GM10847 (cell line): Measurements from ENCODE around the gene RALGAPA2.

Experiments
- POLR2A ChIP-seq: IDR thresholded peaks from 2 replicates; pipeline ENCODE4 v1.6.1; 2011; ENCODE audit not compliant: insufficient read length; ENCODE audit errors: extremely low read depth

Gene RALGAPA2

DNA sequence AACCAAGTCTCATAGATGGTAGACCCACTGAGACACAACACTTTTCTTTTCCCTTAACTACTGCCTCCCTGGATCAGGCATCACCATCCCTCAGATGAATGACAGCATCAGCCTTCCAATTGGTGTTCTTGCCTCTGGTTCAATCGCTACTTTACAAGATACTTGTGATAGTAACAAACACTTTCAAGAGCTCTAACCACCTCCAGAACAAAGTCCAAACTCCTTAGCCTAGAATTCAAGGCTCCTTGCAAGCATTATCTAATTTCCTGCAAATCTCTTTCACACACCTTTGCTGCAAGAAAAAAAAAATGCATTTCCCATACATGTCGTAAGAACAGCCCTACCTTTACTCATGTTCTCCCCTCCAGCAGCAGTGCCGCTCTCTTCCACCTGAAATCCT, 33.1 kb downstream of the RALGAPA2 start:
- TF ChIP-seq POLR2A, result no peak

- no peak for TF ChIP-seq POLR2A
These were observed 35.3 kb downstream of the RALGAPA2 start for GRCh38 chr20:20677186-20677585.

GRCh38 chr20:20668639-20669038, 43.8 kb downstream of the RALGAPA2 start:
- no peak for TF ChIP-seq POLR2A

DNA sequence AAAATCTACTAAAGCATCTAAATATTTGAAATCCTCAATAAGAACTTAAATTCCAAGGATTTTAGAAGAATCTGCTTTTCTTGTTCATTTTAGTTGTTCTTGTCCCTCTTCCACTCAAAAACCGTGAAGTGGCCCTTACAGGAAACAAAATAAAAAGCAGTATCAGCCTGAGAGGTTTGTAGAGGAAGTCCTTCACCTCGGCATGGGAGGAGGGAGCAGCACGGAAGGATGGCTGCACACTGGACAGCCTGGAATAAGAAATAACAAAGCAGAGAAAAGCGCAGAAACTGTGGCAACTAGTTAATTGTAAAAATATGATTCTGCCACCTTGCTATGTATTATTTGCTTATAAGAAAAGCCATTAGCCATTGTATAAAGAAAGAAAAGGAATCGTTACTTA, 46.1 kb downstream of the RALGAPA2 start:
- TF ChIP-seq POLR2A, result no peak

DNA sequence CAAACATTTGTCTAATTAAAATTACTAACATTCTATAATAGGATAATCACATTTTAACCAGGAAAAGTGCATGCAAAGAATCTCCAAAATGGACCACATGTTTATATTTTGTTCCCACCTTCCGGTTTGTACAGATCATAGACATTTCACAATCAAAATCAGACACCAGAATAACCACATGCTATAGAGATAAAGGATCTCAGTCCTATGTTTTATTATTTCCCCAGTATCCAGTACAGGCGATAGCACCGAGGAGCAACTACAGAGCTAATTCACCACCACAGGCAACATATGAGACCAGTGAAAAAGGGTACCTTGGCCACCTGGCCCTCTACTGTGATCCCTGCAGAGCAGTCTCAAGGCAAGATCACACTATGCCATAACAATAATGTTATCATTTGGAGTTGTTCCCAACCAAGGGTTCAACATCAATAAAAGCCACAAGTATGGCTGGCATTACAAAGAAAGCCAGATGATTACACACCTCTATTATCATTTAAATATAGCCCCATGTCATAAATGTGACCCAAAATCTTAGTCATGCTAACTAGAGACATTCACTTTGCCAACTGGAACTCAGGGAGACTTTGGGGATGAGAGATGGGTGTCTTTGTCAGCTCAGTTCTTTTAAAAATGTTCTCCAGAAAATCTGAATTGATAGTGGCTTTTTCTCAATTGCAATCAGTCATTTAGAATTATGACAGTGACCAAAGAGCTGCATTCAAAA, 46.7 kb downstream of the RALGAPA2 start:
- no peak for TF ChIP-seq POLR2A

- TF ChIP-seq POLR2A, result no peak
These were observed 47.5 kb downstream of the RALGAPA2 start for GRCh38 chr20:20664795-20665589.

GRCh38 chr20:20663841-20664240, 48.6 kb downstream of the RALGAPA2 start:
- TF ChIP-seq POLR2A, result no peak

GRCh38 chr20:20658871-20659431, 53.5 kb downstream of the RALGAPA2 start:
- TF ChIP-seq POLR2A, result no peak

GRCh38 chr20:20658123-20658522, 54.3 kb downstream of the RALGAPA2 start:
- no peak for TF ChIP-seq POLR2A

- no peak for TF ChIP-seq POLR2A
These were observed 55.4 kb downstream of the RALGAPA2 start for GRCh38 chr20:20657092-20657491.

DNA sequence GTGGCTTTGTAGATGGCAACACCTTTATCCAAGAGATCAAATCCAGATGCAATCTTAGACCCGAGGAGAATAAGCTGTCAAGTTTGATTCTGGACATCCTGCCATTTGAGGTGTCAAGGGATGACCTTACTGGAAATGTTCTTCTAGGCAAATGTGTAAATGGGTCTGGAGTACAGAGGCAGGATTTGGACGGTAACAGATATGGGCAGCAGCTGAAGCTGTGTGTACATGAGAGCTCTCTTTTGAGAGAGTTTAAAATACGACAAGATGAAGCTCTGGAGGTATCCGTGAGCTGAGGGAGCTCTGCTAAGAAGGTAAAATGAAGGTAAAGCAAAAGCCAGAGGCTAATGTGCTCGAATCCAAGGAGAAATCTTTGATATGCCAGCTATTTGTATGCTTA, 56.6 kb downstream of the RALGAPA2 start:
- no peak for TF ChIP-seq POLR2A

GRCh38 chr20:20649945-20650344, 62.5 kb downstream of the RALGAPA2 start:
- no peak for TF ChIP-seq POLR2A

DNA sequence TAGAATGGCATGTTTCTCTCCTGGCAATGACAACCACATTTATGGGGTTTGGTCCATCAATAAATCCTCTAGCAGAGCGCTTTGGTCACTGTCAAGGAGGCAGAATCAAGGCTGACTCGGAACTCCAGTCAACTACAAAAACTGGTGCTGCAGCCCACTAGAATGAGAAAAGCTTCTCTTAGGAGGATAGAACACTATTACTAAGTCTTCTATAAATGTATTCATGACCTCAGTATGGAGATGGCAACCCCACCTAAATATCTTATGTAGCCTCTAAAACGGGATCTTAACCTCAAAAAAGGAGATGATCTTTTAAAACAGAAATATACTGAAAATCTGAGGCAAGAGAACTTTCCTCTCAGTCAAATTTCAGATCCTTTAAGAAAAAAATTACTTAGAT, 68.5 kb downstream of the RALGAPA2 start:
- no peak for TF ChIP-seq POLR2A

- no peak for TF ChIP-seq POLR2A
These were observed 70.7 kb downstream of the RALGAPA2 start for GRCh38 chr20:20641783-20642182.

DNA sequence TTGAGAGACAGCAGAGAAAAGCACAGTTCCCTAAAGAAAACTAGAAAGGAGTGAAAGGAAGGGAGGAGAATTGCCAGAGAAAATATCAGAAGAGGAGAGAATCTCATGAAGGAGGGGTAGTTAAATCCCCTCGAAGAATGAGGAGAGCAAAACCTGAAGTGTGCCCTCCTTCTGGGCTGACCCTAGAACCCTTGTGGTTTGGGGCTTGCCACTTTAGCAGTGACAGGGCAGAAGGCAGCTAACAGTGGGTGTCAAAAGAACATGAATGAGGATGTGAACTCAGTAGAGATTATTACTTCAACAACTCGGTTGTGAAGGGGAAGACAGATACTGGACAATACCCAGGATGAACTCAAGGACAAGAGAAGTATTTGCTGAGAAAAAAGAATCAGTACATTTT, 73.6 kb downstream of the RALGAPA2 start:
- TF ChIP-seq POLR2A, result no peak
